Lower lobe of right lung (tissue), 2 donors: Measurements from ENCODE around the gene COTL1. TPM values are rescaled to one million over a fixed set of nuclear protein-coding genes. Genes with fewer than 3 reads are reported as not detected.

Experiments used
- ATAC-seq, 2 donors: fragments of 200-7000 bp; cut with Tn5 transposase; one replicate each; pipeline ENCODE4 v1.9.1; 2020 to 2022; ENCODE audit warnings: mild to moderate bottlenecking in 2 of 2, moderate library complexity in 2 of 2
- DNase-seq: peaks from one replicate; pipeline ENCODE4 v3.0.0-alpha.2; 2020
- H3K27ac ChIP-seq: fragments of 200-600 bp; one replicate; pipeline ENCODE4 v1.8.0; 2022
- H3K27me3 ChIP-seq: fragments of 200-600 bp; one replicate; pipeline ENCODE4 v1.8.0; 2022; ENCODE audit warnings: low read depth
- H3K36me3 ChIP-seq: fragments of 200-600 bp; one replicate; pipeline ENCODE4 v1.8.0; 2022; ENCODE audit warnings: mild to moderate bottlenecking
- H3K4me1 ChIP-seq: fragments of 200-600 bp; one replicate; pipeline ENCODE4 v1.8.0; 2022
- H3K4me3 ChIP-seq: fragments of 200-600 bp; one replicate; pipeline ENCODE4 v1.8.0; 2022; ENCODE audit warnings: mild to moderate bottlenecking
- H3K9me3 ChIP-seq: fragments of 200-600 bp; one replicate; pipeline ENCODE4 v1.8.0; 2022
- intact Hi-C: fragments of 100-400 bp; cut with DNase I; formaldehyde crosslinking; loops from one replicate; pipeline ENCODE4 v1.11.0; 2022
- total RNA-seq: library from RNA; stranded (reverse); fragmentation: NEBNext Ultra II Directional; extraction: Animal tissue kit (Norgen Biotek cat#: 25700); gene quantifications from one replicate; pipeline ENCODE4 v1.2.1, GENCODE V29; 2021
- TF ChIP-seq, protein P1 (sequence below): fragments of 200-600 bp; IDR thresholded peaks from one replicate; pipeline ENCODE4 v1.8.0; 2022; ENCODE audit warnings: antibody characterized with exemption, mild to moderate bottlenecking
- donor health status: DM: no; HTN: yes; CAD: no; lungs with severe emphysema.

The COTL1 gene
- total RNA-seq, 1 donor from 2014 or later, result 221 TPM

DNA sequence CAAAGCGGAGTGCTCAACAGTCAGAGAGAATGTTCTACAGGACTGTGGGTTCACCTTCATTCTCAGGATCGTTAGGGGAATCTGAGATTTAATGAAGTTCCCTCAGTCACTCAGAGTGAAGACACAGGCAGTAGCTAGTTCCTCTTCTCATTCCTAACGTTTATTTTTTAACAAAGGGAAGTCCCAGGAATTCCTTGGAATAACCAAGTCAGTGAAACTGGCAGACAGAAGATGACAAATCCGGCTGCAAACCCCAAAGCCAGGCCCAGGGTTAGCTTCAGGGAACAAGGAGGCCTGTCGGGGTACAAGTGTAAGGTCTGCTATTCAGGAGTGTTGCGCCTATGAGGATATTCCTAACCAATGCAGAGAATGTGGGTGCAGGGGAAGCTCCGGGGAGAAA is 42.0 kb downstream of the COTL1 start:
- no peaks in the 10 kb centered on the region for H3K36me3 ChIP-seq
- peaks cover 2% of the 10 kb centered on the region for H3K9me3 ChIP-seq
- peaks cover 6% of the 10 kb centered on the region for H3K4me1 ChIP-seq
- H3K27me3 ChIP-seq, result no peaks in the 10 kb centered on the region
- H3K4me3 ChIP-seq, result no peak overlapping the region
- intact Hi-C loops, result no loop called here
- TF ChIP-seq, protein P1, sequence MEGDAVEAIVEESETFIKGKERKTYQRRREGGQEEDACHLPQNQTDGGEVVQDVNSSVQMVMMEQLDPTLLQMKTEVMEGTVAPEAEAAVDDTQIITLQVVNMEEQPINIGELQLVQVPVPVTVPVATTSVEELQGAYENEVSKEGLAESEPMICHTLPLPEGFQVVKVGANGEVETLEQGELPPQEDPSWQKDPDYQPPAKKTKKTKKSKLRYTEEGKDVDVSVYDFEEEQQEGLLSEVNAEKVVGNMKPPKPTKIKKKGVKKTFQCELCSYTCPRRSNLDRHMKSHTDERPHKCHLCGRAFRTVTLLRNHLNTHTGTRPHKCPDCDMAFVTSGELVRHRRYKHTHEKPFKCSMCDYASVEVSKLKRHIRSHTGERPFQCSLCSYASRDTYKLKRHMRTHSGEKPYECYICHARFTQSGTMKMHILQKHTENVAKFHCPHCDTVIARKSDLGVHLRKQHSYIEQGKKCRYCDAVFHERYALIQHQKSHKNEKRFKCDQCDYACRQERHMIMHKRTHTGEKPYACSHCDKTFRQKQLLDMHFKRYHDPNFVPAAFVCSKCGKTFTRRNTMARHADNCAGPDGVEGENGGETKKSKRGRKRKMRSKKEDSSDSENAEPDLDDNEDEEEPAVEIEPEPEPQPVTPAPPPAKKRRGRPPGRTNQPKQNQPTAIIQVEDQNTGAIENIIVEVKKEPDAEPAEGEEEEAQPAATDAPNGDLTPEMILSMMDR, result no peak
- ATAC-seq, result no peak
- DNase-seq, result no peak
- H3K27ac ChIP-seq, result no peak overlapping the region

DNA sequence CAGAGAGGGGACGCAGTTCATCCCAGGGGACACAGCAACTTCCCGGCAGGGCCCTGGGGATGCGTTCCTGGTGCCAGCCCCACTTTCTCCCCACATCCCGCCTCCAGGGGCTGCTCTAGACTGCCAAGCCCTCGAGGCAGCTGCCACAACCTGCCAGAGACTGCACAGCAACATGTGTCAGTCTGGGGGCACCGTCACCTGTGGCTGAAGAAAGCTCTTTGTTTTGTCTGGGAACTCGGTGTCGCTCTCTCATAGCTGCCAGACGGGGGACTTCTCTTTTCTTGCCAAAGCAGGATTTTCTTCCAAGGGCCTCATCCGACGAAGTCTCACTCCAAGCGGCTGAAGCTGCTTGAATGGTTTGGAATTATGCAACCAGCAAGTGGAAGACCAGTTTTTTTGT is 43.7 kb downstream of the COTL1 start:
- H3K27ac ChIP-seq, result no peak overlapping the region
- DNase-seq (no peak), ATAC-seq (no peak)
- H3K4me1 ChIP-seq, result peaks cover 3% of the 10 kb centered on the region
- no peaks in the 10 kb centered on the region for H3K27me3 ChIP-seq
- H3K4me3 ChIP-seq, result no peak overlapping the region
- no peaks in the 10 kb centered on the region for H3K36me3 ChIP-seq
- intact Hi-C loops, result no loop called here
- peaks cover 3% of the 10 kb centered on the region for H3K9me3 ChIP-seq
- TF ChIP-seq, protein P1, result no peak

DNA sequence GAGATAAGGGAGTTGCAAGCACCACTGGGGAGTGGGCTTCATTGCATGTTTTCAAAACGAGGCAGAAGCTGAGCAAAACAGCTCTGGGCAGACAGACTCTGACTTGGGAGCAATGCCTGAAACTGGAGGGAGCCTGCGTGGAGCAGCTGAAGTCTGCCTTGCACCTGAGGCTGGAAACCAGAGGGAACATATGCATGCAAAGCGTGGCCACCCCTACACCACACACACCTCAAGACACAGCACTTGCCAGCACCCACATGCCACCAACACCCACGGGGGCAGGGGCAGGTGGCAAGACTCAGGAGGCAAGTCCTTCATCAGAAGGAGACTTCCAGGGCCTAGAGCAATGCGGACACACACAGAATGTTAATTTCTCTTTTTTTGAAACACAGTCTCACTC is 45.8 kb downstream of the COTL1 start:
- intact Hi-C loops, result no loop called here
- ATAC-seq (no peak), DNase-seq (no peak)
- peaks cover 5% of the 10 kb centered on the region for H3K4me1 ChIP-seq
- no peak overlapping the region for H3K4me3 ChIP-seq
- H3K27me3 ChIP-seq, result no peaks in the 10 kb centered on the region
- no peak overlapping the region for H3K27ac ChIP-seq
- H3K9me3 ChIP-seq, result peaks cover 3% of the 10 kb centered on the region
- H3K36me3 ChIP-seq, result no peaks in the 10 kb centered on the region
- TF ChIP-seq, protein P1, result no peak

DNA sequence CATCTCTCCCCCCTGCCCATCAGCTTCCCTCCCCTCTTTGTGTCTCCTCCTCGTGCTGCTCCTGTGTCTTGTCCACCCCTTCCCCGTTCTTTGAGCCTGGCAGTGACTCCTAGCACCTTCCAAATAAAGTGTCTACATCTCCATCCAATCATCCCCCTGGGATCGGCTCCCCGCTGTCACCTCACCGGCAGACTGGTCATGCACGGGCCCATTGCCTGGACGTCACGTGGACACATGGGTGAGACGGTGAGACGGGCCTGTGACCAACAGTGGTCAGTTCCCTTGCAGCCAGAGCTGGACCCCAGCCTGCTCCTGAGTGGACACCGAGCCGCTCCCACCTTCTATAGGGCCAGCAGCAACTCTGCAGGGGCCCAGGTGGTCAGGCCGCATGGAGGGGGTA is 46.4 kb downstream of the COTL1 start:
- ATAC-seq, result no peak
- H3K36me3 ChIP-seq, result peaks cover 2% of the 10 kb centered on the region
- H3K27ac ChIP-seq, result no peak overlapping the region
- TF ChIP-seq, protein P1, result no peak
- intact Hi-C loops, result no loop called here
- H3K27me3 ChIP-seq, result no peaks in the 10 kb centered on the region
- no peak for DNase-seq
- peaks cover 5% of the 10 kb centered on the region for H3K4me1 ChIP-seq
- no peak overlapping the region for H3K4me3 ChIP-seq
- H3K9me3 ChIP-seq, result peaks cover 3% of the 10 kb centered on the region

DNA sequence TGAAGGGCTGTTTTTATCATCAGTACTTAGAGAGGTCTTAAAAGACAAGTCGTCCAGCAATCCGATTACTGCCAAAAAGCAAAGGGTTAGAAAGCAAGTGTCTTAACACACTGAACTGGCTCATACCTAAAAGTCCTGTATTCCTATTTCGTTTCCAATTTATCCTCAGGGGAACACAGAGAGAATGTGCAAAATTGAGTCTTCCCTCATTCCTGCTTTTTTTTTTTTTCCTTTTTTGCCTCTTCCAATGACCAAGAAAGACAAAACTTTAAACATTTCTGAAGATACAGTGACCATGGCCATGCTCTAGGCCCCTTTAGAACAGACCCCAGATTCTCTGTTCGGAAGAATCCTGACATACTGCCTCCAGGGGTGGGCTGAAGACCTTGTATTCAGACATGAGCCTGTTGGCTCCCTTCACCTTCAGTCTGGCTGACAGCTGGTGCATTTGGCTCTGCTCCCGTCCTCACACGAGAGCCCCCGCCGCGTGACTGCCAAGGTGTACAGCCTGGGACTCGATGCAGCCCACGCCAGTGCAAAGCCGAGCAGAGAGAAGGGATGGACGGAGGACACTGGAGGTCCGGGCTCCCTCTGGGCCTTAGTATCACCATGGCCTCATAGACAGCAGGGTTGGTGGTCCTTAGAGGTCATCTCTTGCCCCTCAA is 47.0 kb downstream of the COTL1 start:
- ATAC-seq (no peak), DNase-seq (no peak)
- Histone ChIP-seq H3K36me3 (peaks cover 7% of the 10 kb centered on the region), H3K4me3 (no peak overlapping the region), H3K9me3 (peaks cover 3% of the 10 kb centered on the region), H3K27me3 (no peaks in the 10 kb centered on the region), H3K27ac (no peak overlapping the region), H3K4me1 (peaks cover 5% of the 10 kb centered on the region)
- intact Hi-C loops, result no loop called here
- TF ChIP-seq, protein P1, result no peak
